Gastroesophageal sphincter (tissue), 4 donors: Measurements from ENCODE around the gene APMAP. TPM values are rescaled to one million over a fixed set of nuclear protein-coding genes. Genes with fewer than 3 reads are reported as not detected.

ENCODE experiments used
- ATAC-seq: fragments of 150-250 bp; one replicate; pipeline ENCODE4 v1.9.1; 2016; ENCODE audit warnings: mild to moderate bottlenecking, moderate library complexity
- H3K27ac ChIP-seq, 4 donors: fragments of 200-600 bp; sonication (generic) in 3 of 4; 1 replicate in 3 of 4; 2 replicates in 1 of 4; pipeline ENCODE4 v1.5.1; 2016 to 2019
- H3K27me3 ChIP-seq: fragments of 200-600 bp; sonication (generic); one replicate; pipeline ENCODE4 v1.5.1; 2019
- H3K36me3 ChIP-seq, 2 donors: fragments of 200-600 bp; sonication (generic); one replicate each; pipeline ENCODE4 v1.5.1; 2019; ENCODE audit warnings: control low read depth in 1 of 2
- H3K4me1 ChIP-seq, 3 donors: fragments of 200-600 bp; sonication (generic); 1 replicate in 2 of 3; 2 replicates in 1 of 3; pipeline ENCODE4 v1.5.1; 2016 to 2019; ENCODE audit warnings: control low read depth in 2 of 3
- H3K4me3 ChIP-seq, 2 donors: fragments of 200-600 bp; sonication (generic); one replicate each; pipeline ENCODE4 v1.5.1; 2019; ENCODE audit warnings: mild to moderate bottlenecking in 1 of 2, moderate library complexity in 1 of 2
- H3K9me3 ChIP-seq, 3 donors: fragments of 200-600 bp; sonication (generic); one replicate each; pipeline ENCODE4 v1.5.1; 2017 to 2019; ENCODE audit warnings: control low read depth in 2 of 3
- CTCF ChIP-seq, 4 experiments: fragments of 200-600 bp in 2 of 4; fragments of 450-650 bp in 2 of 4; sonication (generic) in 1 of 4; IDR thresholded peaks; one replicate each; pipeline ENCODE4 v1.5.1; 2017 to 2019; ENCODE audit warnings: antibody characterized with exemption in 4 of 4, mild to moderate bottlenecking in 2 of 4, moderate library complexity in 2 of 4
- EP300 ChIP-seq: sonication (generic); formaldehyde crosslinking; IDR thresholded peaks from one replicate; pipeline ENCODE4 v1.6.1; 2017; ENCODE audit warnings: antibody characterized with exemption, mild to moderate bottlenecking
- POLR2A ChIP-seq, 2 donors: fragments of 450-650 bp; IDR thresholded peaks; one replicate each; pipeline ENCODE4 v1.6.1; 2017; ENCODE audit warnings: antibody characterized with exemption in 2 of 2, mild to moderate bottlenecking in 2 of 2, moderate library complexity in 1 of 2
- POLR2AphosphoS5 ChIP-seq: sonication (generic); formaldehyde crosslinking; IDR thresholded peaks from one replicate; pipeline ENCODE4 v1.6.1; 2017; ENCODE audit warnings: antibody characterized with exemption
- WGBS, 2 donors: methylation state at CpG; one replicate each; pipeline ENCODE4 v1.1.5; 2018; ENCODE audit warnings: low coverage in 1 of 2; 5-methylcytosine and 5-hydroxymethylcytosine counted together
- total RNA-seq, 4 donors: library from RNA; depleted of rRNA; stranded (reverse); fragments of >200 nt; gene quantifications; one replicate each; pipeline ENCODE4 v1.1.0, GENCODE V29; 2016

Gene APMAP
- total RNA-seq, 4 donors from 2014 or later: 24.3 to 46.8 (median 35.9) TPM

GRCh38 chr20:25022680-25023079, 30.1 kb upstream of the APMAP start:
- ATAC-seq: no peak
- no peak for TF ChIP-seq EP300
- no peak for TF ChIP-seq POLR2A (IDR thresholded peaks at IDR 0.05)
- no peak for TF ChIP-seq CTCF (IDR thresholded peaks at IDR 0.05)
- TF ChIP-seq POLR2AphosphoS5: no peak
- WGBS, 2 donors: 80% methylated on average over 2 of the region's 11 CpGs; no CpG with 5 or more reads in 1 of the 2 donors

GRCh38 chr20:25021336-25021735, 28.8 kb upstream of the APMAP start:
- ATAC-seq: no peak
- Histone ChIP-seq H3K27ac (no peak overlapping the region), H3K4me3 (no peak overlapping the region), H3K9me3 (no peaks in the 10 kb centered on the region), H3K27me3 (no peaks in the 10 kb centered on the region), H3K36me3 (peaks cover 0 to 71% of the 10 kb centered on the region in 2 donors), H3K4me1 (peaks cover 0 to 14% (median 0%) of the 10 kb centered on the region in 3 donors)
- 80 to 93% methylated on average over 1 to 2 of the region's 6 CpGs for WGBS, 2 donors
- TF ChIP-seq CTCF (IDR thresholded peaks at IDR 0.05) (no peak), POLR2AphosphoS5 (no peak), EP300 (no peak), POLR2A (IDR thresholded peaks at IDR 0.05) (no peak)

More at GRCh38 chr20:25022680-25023079, 30.1 kb upstream of the APMAP start:
- no peak overlapping the region for H3K4me3 ChIP-seq
- no peaks in the 10 kb centered on the region for H3K9me3 ChIP-seq
- peaks cover 0 to 22% (median 0%) of the 10 kb centered on the region in 3 donors for H3K4me1 ChIP-seq
- peaks cover 0 to 60% of the 10 kb centered on the region in 2 donors for H3K36me3 ChIP-seq
- no peaks in the 10 kb centered on the region for H3K27me3 ChIP-seq
- no peak overlapping the region for H3K27ac ChIP-seq

- Histone ChIP-seq H3K4me3 (no peak overlapping the region), H3K36me3 (peaks cover 0 to 73% of the 10 kb centered on the region in 2 donors), H3K9me3 (no peaks in the 10 kb centered on the region), H3K4me1 (peaks cover 0 to 14% (median 0%) of the 10 kb centered on the region in 3 donors), H3K27ac (no peak overlapping the region), H3K27me3 (no peaks in the 10 kb centered on the region)
- TF ChIP-seq EP300 (no peak), CTCF (IDR thresholded peaks at IDR 0.05) (no peak), POLR2AphosphoS5 (no peak), POLR2A (IDR thresholded peaks at IDR 0.05) (no peak)
- no CpG with 5 or more reads among the region's 6 CpGs for WGBS, 2 donors
- ATAC-seq: no peak
Measured at GRCh38 chr20:25020901-25021301, 28.4 kb upstream of the APMAP start.

GRCh38 chr20:25020345-25020744, 27.8 kb upstream of the APMAP start:
- peaks cover 0 to 14% (median 0%) of the 10 kb centered on the region in 3 donors for H3K4me1 ChIP-seq
- no peaks in the 10 kb centered on the region for H3K27me3 ChIP-seq
- WGBS, 2 donors: 100% methylated on average over 2 of the region's 5 CpGs; no CpG with 5 or more reads in 1 of the 2 donors
- H3K36me3 ChIP-seq: peaks cover 0 to 78% of the 10 kb centered on the region in 2 donors
- no peak for TF ChIP-seq POLR2AphosphoS5
- TF ChIP-seq EP300: no peak
- TF ChIP-seq POLR2A (IDR thresholded peaks at IDR 0.05): no peak
- no peak for TF ChIP-seq CTCF (IDR thresholded peaks at IDR 0.05)
- ATAC-seq: no peak
- no peak overlapping the region for H3K4me3 ChIP-seq
- no peaks in the 10 kb centered on the region for H3K9me3 ChIP-seq
- no peak overlapping the region for H3K27ac ChIP-seq

- no peak for TF ChIP-seq CTCF (IDR thresholded peaks at IDR 0.05)
- TF ChIP-seq POLR2A (IDR thresholded peaks at IDR 0.05): no peak
- TF ChIP-seq POLR2AphosphoS5: no peak
- no peak for TF ChIP-seq EP300
- Histone ChIP-seq H3K9me3 (no peaks in the 10 kb centered on the region), H3K4me1 (peaks cover 0 to 14% (median 0%) of the 10 kb centered on the region in 3 donors), H3K27ac (no peak overlapping the region), H3K27me3 (no peaks in the 10 kb centered on the region), H3K36me3 (peaks cover 0 to 85% of the 10 kb centered on the region in 2 donors), H3K4me3 (no peak overlapping the region)
- no peak for ATAC-seq
- WGBS, 2 donors: 90 to 93% methylated on average over 2 to 8 of the region's 16 CpGs
Measured at GRCh38 chr20:25019381-25020155, 27.0 kb upstream of the APMAP start.
